Liver (tissue), 9 donors: ENCODE measurements around the gene PTPRN2. TPM values are rescaled to one million over a fixed set of nuclear protein-coding genes. Genes with fewer than 3 reads are reported as not detected.

Experiments used
- DNase-seq: peaks from one replicate; pipeline ENCODE4 v3.0.0-alpha.2; 2017; ENCODE audit warnings: low spot score
- H3K27ac ChIP-seq, 2 donors: one replicate each; pipeline ENCODE4 v1.7.0; 2013; ENCODE audit warnings: inconsistent platforms in 2 of 2, low read length in 2 of 2, control low read depth in 1 of 2, low read depth in 1 of 2, mild to moderate bottlenecking in 1 of 2
- H3K27me3 ChIP-seq, 4 donors: one replicate each; pipeline versions ENCODE4 v1.6.1 to v1.7.0; 2013; ENCODE audit warnings: low read length in 3 of 4, inconsistent platforms in 1 of 4, mild to moderate bottlenecking in 1 of 4, moderate library complexity in 1 of 4; ENCODE audit not compliant: control insufficient read depth in 4 of 4, insufficient read depth in 4 of 4
- H3K36me3 ChIP-seq, 4 donors: one replicate each; pipeline versions ENCODE4 v1.6.1 to v1.7.0; 2013; ENCODE audit warnings: low read length in 3 of 4, mild to moderate bottlenecking in 3 of 4, low read depth in 1 of 4, moderate library complexity in 1 of 4; ENCODE audit not compliant: control insufficient read depth in 4 of 4, insufficient read depth in 3 of 4
- H3K4me1 ChIP-seq, 4 donors: one replicate each; pipeline versions ENCODE4 v1.6.1 to v1.7.0; 2013; ENCODE audit warnings: low read length in 3 of 4, mild to moderate bottlenecking in 3 of 4, moderate library complexity in 1 of 4; ENCODE audit not compliant: control insufficient read depth in 4 of 4, insufficient read depth in 4 of 4
- H3K4me3 ChIP-seq, 3 donors: one replicate each; pipeline versions ENCODE4 v1.6.1 to v1.7.0; 2013; ENCODE audit warnings: low read length in 3 of 3, control low read depth in 1 of 3, low read depth in 1 of 3, mild to moderate bottlenecking in 1 of 3
- H3K9ac ChIP-seq, 2 donors: one replicate each; pipeline ENCODE4 v1.7.0; 2013; ENCODE audit warnings: low read length in 2 of 2, mild to moderate bottlenecking in 2 of 2, moderate library complexity in 2 of 2, control low read depth in 1 of 2, low read depth in 1 of 2
- H3K9me3 ChIP-seq, 4 donors: one replicate each; pipeline versions ENCODE4 v1.6.1 to v1.7.0; 2013; ENCODE audit warnings: low read length in 3 of 4; ENCODE audit not compliant: control insufficient read depth in 4 of 4
- ATF3 ChIP-seq: IDR thresholded peaks from 2 replicates; pipeline ENCODE4 v1.6.1; 2016; ENCODE audit warnings: antibody characterized with exemption
- CTCF ChIP-seq: fragments of 150-350 bp; IDR thresholded peaks from 2 replicates; pipeline ENCODE4 v1.5.1; 2017; ENCODE audit warnings: improper control_type of control experiment, low read depth, low read length; ENCODE audit not compliant: missing input control
- FOXA1 ChIP-seq: IDR thresholded peaks from 2 replicates; pipeline ENCODE4 v1.6.1; 2016; ENCODE audit warnings: antibody characterized with exemption
- HNF4A ChIP-seq, 2 donors: conservative IDR thresholded peaks; 2 replicates each; pipeline ENCODE4 v1.6.1; 2016; ENCODE audit warnings: antibody characterized with exemption in 2 of 2, mild to moderate bottlenecking in 2 of 2
- HNF4G ChIP-seq: IDR thresholded peaks from 2 replicates; pipeline ENCODE4 v1.6.1; 2016; ENCODE audit warnings: antibody characterized with exemption
- JUND ChIP-seq, 2 donors: IDR thresholded peaks; 2 replicates each; pipeline ENCODE4 v1.6.1; 2016; ENCODE audit warnings: antibody characterized with exemption in 2 of 2
- MAX ChIP-seq: IDR thresholded peaks from 2 replicates; pipeline ENCODE4 v1.6.1; 2016; ENCODE audit warnings: antibody characterized with exemption
- NR2F2 ChIP-seq: IDR thresholded peaks from 2 replicates; pipeline ENCODE4 v1.6.1; 2016; ENCODE audit warnings: antibody characterized with exemption
- RAD21 ChIP-seq, 2 donors: IDR thresholded peaks; 2 replicates each; pipeline ENCODE4 v1.6.1; 2016; ENCODE audit warnings: antibody characterized with exemption in 2 of 2, mild to moderate bottlenecking in 2 of 2
- REST ChIP-seq: IDR thresholded peaks from 2 replicates; pipeline ENCODE4 v1.6.1; 2016; ENCODE audit warnings: antibody characterized with exemption, mild to moderate bottlenecking
- RXRA ChIP-seq, 2 donors: IDR thresholded peaks; 2 replicates each; pipeline ENCODE4 v1.6.1; 2017 to 2018; ENCODE audit warnings: antibody characterized with exemption in 2 of 2, mild to moderate bottlenecking in 1 of 2
- SP1 ChIP-seq: IDR thresholded peaks from 2 replicates; pipeline ENCODE4 v1.6.1; 2018; ENCODE audit warnings: antibody characterized with exemption, mild to moderate bottlenecking
- TAF1 ChIP-seq: conservative IDR thresholded peaks from 2 replicates; pipeline ENCODE4 v1.6.1; 2016; ENCODE audit warnings: antibody characterized with exemption, mild to moderate bottlenecking
- YY1 ChIP-seq: IDR thresholded peaks from 2 replicates; pipeline ENCODE4 v1.6.1; 2016; ENCODE audit warnings: antibody characterized with exemption, mild to moderate bottlenecking
- ZBTB33 ChIP-seq: IDR thresholded peaks from 2 replicates; pipeline ENCODE4 v1.6.1; 2016; ENCODE audit warnings: antibody characterized with exemption
- WGBS: extraction: QIAGEN DNeasy Blood & Tissue Kit; methylation state at CpG from one replicate; pipeline ENCODE4 v1.1.7; 2013; 5-methylcytosine and 5-hydroxymethylcytosine counted together
- polyA plus RNA-seq, 2 donors: library from polyadenylated mRNA; stranded (reverse) in 1 of 2; unstranded in 1 of 2; fragments of 200-250 nt in 1 of 2; fragments of >200 nt in 1 of 2; fragmentation: Nextera tagmentation in 1 of 2; extraction: Ambion mirVana in 1 of 2; gene quantifications; one replicate each; pipeline versions ENCODE4 v1.2.1 to v1.2.3, GENCODE V29; 2013 to 2015
- total RNA-seq, 2 donors: library from RNA; depleted of rRNA; stranded (reverse); fragments of >200 nt; gene quantifications; one replicate each; pipeline ENCODE4 v1.2.3, GENCODE V29; 2014
- donor health status: healthy.
- donor health status: healthy.
- donor health status: healthy.
- donor health status: healthy.
- donor health status: healthy.

The PTPRN2 gene
- total and polyA plus RNA-seq, 4 donors: 0.75 to 1.9 (median 1.1) TPM

- WGBS: 95% methylated on average over 21 of the region's 21 CpGs
- Histone ChIP-seq H3K4me3 (no peak overlapping the region), H3K36me3 (no peaks in the 10 kb centered on the region), H3K27me3 (peaks cover 0 to 4% (median 0%) of the 10 kb centered on the region in 4 donors), H3K9ac (no peak overlapping the region), H3K9me3 (no peaks in the 10 kb centered on the region), H3K4me1 (no peaks in the 10 kb centered on the region), H3K27ac (no peak overlapping the region)
- no peak for DNase-seq
- TF ChIP-seq HNF4G (no peak), NR2F2 (no peak), FOXA1 (no peak), ATF3 (no peak), RXRA (IDR thresholded peaks at IDR 0.05) (no peak), CTCF (no peak), MAX (no peak), TAF1 (no peak), RAD21 (IDR thresholded peaks at IDR 0.05) (no peak), REST (no peak), ZBTB33 (no peak), HNF4A (conservative IDR thresholded peaks at IDR 0.05) (no peak), JUND (IDR thresholded peaks at IDR 0.05) (no peak), YY1 (no peak), SP1 (no peak)
Measured at GRCh38 chr7:157604661-157605381, 982.8 kb downstream of the PTPRN2 start.

- Histone ChIP-seq H3K9ac (no peak overlapping the region), H3K4me1 (no peaks in the 10 kb centered on the region), H3K36me3 (no peaks in the 10 kb centered on the region), H3K27ac (no peak overlapping the region), H3K9me3 (no peaks in the 10 kb centered on the region), H3K27me3 (peaks cover 0 to 4% (median 0%) of the 10 kb centered on the region in 4 donors), H3K4me3 (no peak overlapping the region)
- TF ChIP-seq HNF4A (conservative IDR thresholded peaks at IDR 0.05) (no peak), NR2F2 (no peak), REST (no peak), TAF1 (no peak)
- WGBS: 92% methylated on average over 21 of the region's 21 CpGs
- DNase-seq: no peak
Measured at GRCh38 chr7:157603716-157604115, 983.9 kb downstream of the PTPRN2 start.
